NT2/D1 (cell line): ENCODE results near the gene ASF1A.

Source experiments
- YY1 ChIP-seq: IDR thresholded peaks from 2 replicates; pipeline ENCODE4 v1.6.1; 2011; ENCODE audit not compliant: insufficient read length, insufficient read depth
- ZNF274 ChIP-seq: IDR thresholded peaks from 2 replicates; pipeline ENCODE4 v1.6.1; 2011; ENCODE audit warnings: mild to moderate bottlenecking, low read depth, low read length

GRCh38 chr6:118895859-118896258 is 1.9 kb downstream of the ASF1A start:
- TF ChIP-seq ZNF274 (no peak), YY1 (no peak)
